Mesenchymal stem cell (in vitro differentiated cells and primary cell): ENCODE measurements around the gene CACNA1E.

ENCODE experiments used
- DNase-seq: peaks from one replicate; pipeline ENCODE4 v3.0.0-alpha.2; 2013
- H2AFZ ChIP-seq: one replicate; pipeline ENCODE4 v1.6.1; 2013; ENCODE audit warnings: low read depth, mild to moderate bottlenecking, control low read depth, inconsistent platforms, low read length, moderate library complexity
- H2AK5ac ChIP-seq: 2 replicates; pipeline ENCODE4 v1.6.1; 2013; ENCODE audit warnings: low read length, moderate library complexity, mild to moderate bottlenecking, inconsistent platforms; ENCODE audit not compliant: severe bottlenecking
- H2BK120ac ChIP-seq: one replicate; pipeline ENCODE4 v1.6.1; 2013; ENCODE audit warnings: low read depth, mild to moderate bottlenecking, inconsistent platforms, low read length, moderate library complexity
- H2BK12ac ChIP-seq, 2 experiments: one replicate each; pipeline ENCODE4 v1.6.1; 2013; ENCODE audit warnings: inconsistent platforms in 2 of 2, low read length in 2 of 2, mild to moderate bottlenecking in 2 of 2, moderate library complexity in 2 of 2, control low read depth in 1 of 2
- H2BK15ac ChIP-seq: one replicate; pipeline ENCODE4 v1.6.1; 2013; ENCODE audit warnings: mild to moderate bottlenecking, low read depth, inconsistent platforms; ENCODE audit not compliant: poor library complexity, severe bottlenecking
- H2BK5ac ChIP-seq: 2 replicates; pipeline ENCODE4 v1.6.1; 2013; ENCODE audit warnings: low read depth, mild to moderate bottlenecking, low read length, control low read depth, inconsistent platforms; ENCODE audit not compliant: poor library complexity, severe bottlenecking
- H3K14ac ChIP-seq, 2 experiments: one replicate each; pipeline ENCODE4 v1.6.1; 2013; ENCODE audit warnings: inconsistent platforms in 2 of 2, low read length in 2 of 2, control low read depth in 1 of 2, mild to moderate bottlenecking in 1 of 2, moderate library complexity in 1 of 2
- H3K18ac ChIP-seq, 2 experiments: one replicate each; pipeline ENCODE4 v1.6.1; 2013; ENCODE audit warnings: inconsistent platforms in 2 of 2, low read length in 2 of 2, control low read depth in 1 of 2, low read depth in 1 of 2, mild to moderate bottlenecking in 1 of 2
- H3K23ac ChIP-seq, 2 experiments: one replicate each; pipeline ENCODE4 v1.6.1; 2013; ENCODE audit warnings: inconsistent platforms in 2 of 2, low read length in 2 of 2, mild to moderate bottlenecking in 2 of 2, moderate library complexity in 2 of 2, control low read depth in 1 of 2
- H3K27ac ChIP-seq: 2 replicates; pipeline ENCODE4 v1.5.1; 2013; ENCODE audit warnings: mild to moderate bottlenecking, moderate library complexity, low read length, control low read depth, inconsistent platforms; ENCODE audit not compliant: poor library complexity, severe bottlenecking
- H3K27me3 ChIP-seq, 2 experiments: 2 replicates each; pipeline versions ENCODE4 v1.6.1 to v1.7.0; 2013; ENCODE audit warnings: low read length in 2 of 2, mild to moderate bottlenecking in 2 of 2, moderate library complexity in 2 of 2, control low read depth in 1 of 2, inconsistent platforms in 1 of 2; ENCODE audit not compliant: control insufficient read depth in 1 of 2, insufficient read depth in 1 of 2
- H3K36me3 ChIP-seq, 2 experiments: 2 replicates each; pipeline versions ENCODE4 v1.6.1 to v1.7.0; 2013; ENCODE audit warnings: low read length in 2 of 2, control low read depth in 1 of 2, inconsistent platforms in 1 of 2, low read depth in 1 of 2, mild to moderate bottlenecking in 1 of 2; ENCODE audit not compliant: insufficient read depth in 2 of 2, control insufficient read depth in 1 of 2
- H3K4ac ChIP-seq, 2 experiments: one replicate each; pipeline ENCODE4 v1.6.1; 2013; ENCODE audit warnings: inconsistent platforms in 2 of 2, low read length in 2 of 2, mild to moderate bottlenecking in 2 of 2, moderate library complexity in 2 of 2, control low read depth in 1 of 2, low read depth in 1 of 2
- H3K4me1 ChIP-seq: 2 replicates; pipeline ENCODE4 v1.6.1; 2013; ENCODE audit warnings: low read depth, low read length, control low read depth; ENCODE audit not compliant: control insufficient read depth, insufficient read depth
- H3K4me2 ChIP-seq: 2 replicates; pipeline ENCODE4 v1.6.1; 2013; ENCODE audit warnings: low read length, mild to moderate bottlenecking, inconsistent platforms; ENCODE audit not compliant: poor library complexity, severe bottlenecking
- H3K4me3 ChIP-seq, 2 experiments: 2 replicates each; pipeline versions ENCODE4 v1.5.1 to v1.7.0; 2013; ENCODE audit warnings: low read length in 2 of 2, mild to moderate bottlenecking in 2 of 2, control low read depth in 1 of 2, low read depth in 1 of 2; ENCODE audit not compliant: insufficient read depth in 1 of 2
- H3K79me1 ChIP-seq: replicated peaks from 2 replicates; pipeline ENCODE4 v1.6.1; 2013; ENCODE audit warnings: mild to moderate bottlenecking, control low read depth, low read length, inconsistent platforms; ENCODE audit not compliant: poor library complexity, severe bottlenecking
- H3K9ac ChIP-seq: 2 replicates; pipeline ENCODE4 v1.7.0; 2013; ENCODE audit warnings: mild to moderate bottlenecking, low read length, moderate library complexity
- H3K9me3 ChIP-seq: 2 replicates; pipeline ENCODE4 v1.7.0; 2013; ENCODE audit warnings: mild to moderate bottlenecking, low read length; ENCODE audit not compliant: control insufficient read depth
- H4K8ac ChIP-seq: one replicate; pipeline ENCODE4 v1.6.1; 2013; ENCODE audit warnings: inconsistent platforms, mild to moderate bottlenecking, low read length, moderate library complexity
- H4K91ac ChIP-seq: one replicate; pipeline ENCODE4 v1.6.1; 2013; ENCODE audit warnings: mild to moderate bottlenecking, low read length, inconsistent platforms
- WGBS: methylation state at CpG from one replicate; pipeline ENCODE4 v1.1.7; 2013; ENCODE audit warnings: mixed read lengths; 5-methylcytosine and 5-hydroxymethylcytosine counted together

CACNA1E gene

DNA sequence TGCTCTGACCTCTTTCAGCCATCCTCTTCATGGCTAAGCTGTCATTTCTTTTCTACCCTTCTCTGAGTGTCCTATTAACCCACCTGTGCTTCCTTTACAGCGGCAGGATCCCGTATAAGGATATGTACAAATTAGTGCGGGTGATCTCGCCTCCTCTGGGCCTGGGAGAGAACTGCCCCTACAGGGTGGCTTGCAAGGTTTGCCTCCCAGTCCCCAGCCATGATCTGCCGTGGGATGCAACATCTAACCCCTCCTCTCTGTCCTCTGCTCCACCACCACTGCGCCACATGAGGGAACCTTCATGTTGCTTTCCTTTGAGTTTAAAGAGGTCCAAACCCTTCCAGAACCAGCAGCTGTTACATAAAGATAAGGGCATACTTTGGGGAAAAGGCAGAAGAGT is 296.0 kb downstream of the CACNA1E start:
- WGBS = 74% methylated on average over 4 of the region's 6 CpGs
- Histone ChIP-seq H4K8ac (no peak overlapping the region), H2BK5ac (no peak overlapping the region), H3K4me3 (no peak overlapping the region), H2BK15ac (no peak overlapping the region), H3K9me3 (no peaks in the 10 kb centered on the region), H3K79me1 (no peaks in the 10 kb centered on the region), H3K23ac (no peak overlapping the region), H3K27me3 (peaks cover 0 to 6% of the 10 kb centered on the region in 2 experiments), H3K14ac (no peak overlapping the region), H3K18ac (no peak overlapping the region), H2AK5ac (no peak overlapping the region), H2AFZ (no peak overlapping the region), H3K4me1 (peaks cover 2% of the 10 kb centered on the region), H3K4me2 (no peak overlapping the region), H2BK120ac (no peak overlapping the region), H3K27ac (no peak overlapping the region), H3K9ac (no peak overlapping the region), H2BK12ac (no peak overlapping the region), H4K91ac (no peak overlapping the region), H3K36me3 (no peaks in the 10 kb centered on the region), H3K4ac (no peak overlapping the region)
- no peak for DNase-seq

DNA sequence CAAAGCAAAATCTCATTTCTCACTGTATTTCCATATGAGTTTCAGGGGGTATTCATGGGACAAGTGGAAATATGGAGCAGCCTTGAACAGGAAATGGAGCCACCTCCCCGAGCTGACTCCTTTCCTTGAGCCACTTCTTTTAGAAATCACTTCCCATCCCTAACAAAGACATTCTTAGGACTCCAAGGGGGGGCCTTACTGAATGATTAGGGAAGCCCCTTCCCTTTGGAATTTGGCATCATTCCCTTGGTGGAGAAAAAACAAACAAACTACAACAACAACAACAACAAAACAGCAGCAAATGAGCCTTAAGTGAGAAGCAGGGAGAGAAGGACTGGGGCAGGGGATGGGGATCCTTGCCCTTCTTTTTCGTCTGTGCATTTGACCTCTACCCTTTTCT is 299.9 kb downstream of the CACNA1E start:
- H3K9me3 ChIP-seq = no peaks in the 10 kb centered on the region
- H2AFZ ChIP-seq = no peak overlapping the region
- no peak overlapping the region for H2BK12ac ChIP-seq
- H2BK5ac ChIP-seq = no peak overlapping the region
- no peaks in the 10 kb centered on the region for H3K36me3 ChIP-seq
- no peak overlapping the region for H4K8ac ChIP-seq
- no peak overlapping the region for H2BK120ac ChIP-seq
- no peak overlapping the region for H3K4me2 ChIP-seq
- H3K79me1 ChIP-seq = no peaks in the 10 kb centered on the region
- DNase-seq = no peak
- H3K18ac ChIP-seq = no peak overlapping the region
- H2AK5ac ChIP-seq = no peak overlapping the region
- no peak overlapping the region for H4K91ac ChIP-seq
- no peak overlapping the region for H3K23ac ChIP-seq
- no peak overlapping the region for H3K4ac ChIP-seq
- no peak overlapping the region for H3K4me3 ChIP-seq
- no peak overlapping the region for H3K27ac ChIP-seq
- H2BK15ac ChIP-seq = no peak overlapping the region
- peaks cover 2% of the 10 kb centered on the region for H3K4me1 ChIP-seq
- H3K9ac ChIP-seq = no peak overlapping the region
- 31% methylated on average over 2 of the region's 2 CpGs for WGBS
- H3K27me3 ChIP-seq = peaks cover 0 to 6% of the 10 kb centered on the region in 2 experiments
- H3K14ac ChIP-seq = no peak overlapping the region

DNA sequence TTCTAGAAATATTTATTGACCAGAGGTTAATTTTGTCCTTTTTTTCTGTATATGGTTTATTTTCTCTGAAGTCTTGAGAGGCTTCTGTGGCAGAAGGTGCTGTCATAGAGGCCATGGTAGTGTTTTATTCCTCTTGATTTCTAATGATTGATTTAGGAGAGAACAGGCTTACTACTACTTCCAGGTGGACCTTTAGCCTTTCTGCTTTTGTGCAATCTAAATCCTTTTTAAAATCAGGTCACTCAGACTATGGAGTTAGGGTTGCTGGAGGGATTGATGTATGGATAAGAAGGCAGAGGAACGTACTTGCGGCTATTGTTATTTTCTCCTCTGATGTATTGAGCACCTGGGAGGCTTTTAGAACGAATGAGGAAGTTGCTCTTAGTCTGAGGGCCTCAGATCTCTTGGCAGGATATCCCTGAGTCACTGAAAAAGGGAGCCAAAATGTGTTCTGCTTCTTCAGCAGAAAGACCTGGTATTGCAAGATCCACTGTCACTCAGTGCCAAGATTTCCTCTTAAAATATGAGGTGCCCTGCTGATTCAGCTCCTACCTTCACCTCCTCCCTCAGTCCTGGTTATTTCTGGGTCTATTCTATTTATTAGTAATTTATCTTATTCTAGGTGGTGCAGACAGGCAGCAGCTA is 300.8 kb downstream of the CACNA1E start:
- peaks cover 2% of the 10 kb centered on the region for H3K4me1 ChIP-seq
- no peaks in the 10 kb centered on the region for H3K36me3 ChIP-seq
- H3K14ac ChIP-seq = no peak overlapping the region
- DNase-seq = no peak
- no peak overlapping the region for H3K4me3 ChIP-seq
- H3K79me1 ChIP-seq = no peaks in the 10 kb centered on the region
- H3K4ac ChIP-seq = no peak overlapping the region
- no peak overlapping the region for H2AK5ac ChIP-seq
- no peak overlapping the region for H3K23ac ChIP-seq
- H2BK5ac ChIP-seq = no peak overlapping the region
- H4K91ac ChIP-seq = no peak overlapping the region
- H3K27me3 ChIP-seq = peaks cover 0 to 6% of the 10 kb centered on the region in 2 experiments
- H3K27ac ChIP-seq = no peak overlapping the region
- H2BK12ac ChIP-seq = no peak overlapping the region
- no peak overlapping the region for H4K8ac ChIP-seq
- H2BK15ac ChIP-seq = no peak overlapping the region
- H2BK120ac ChIP-seq = no peak overlapping the region
- no peak overlapping the region for H3K18ac ChIP-seq
- H3K9ac ChIP-seq = no peak overlapping the region
- no peak overlapping the region for H3K4me2 ChIP-seq
- no peaks in the 10 kb centered on the region for H3K9me3 ChIP-seq
- 48% methylated on average over 3 of the region's 3 CpGs for WGBS
- no peak overlapping the region for H2AFZ ChIP-seq

DNA sequence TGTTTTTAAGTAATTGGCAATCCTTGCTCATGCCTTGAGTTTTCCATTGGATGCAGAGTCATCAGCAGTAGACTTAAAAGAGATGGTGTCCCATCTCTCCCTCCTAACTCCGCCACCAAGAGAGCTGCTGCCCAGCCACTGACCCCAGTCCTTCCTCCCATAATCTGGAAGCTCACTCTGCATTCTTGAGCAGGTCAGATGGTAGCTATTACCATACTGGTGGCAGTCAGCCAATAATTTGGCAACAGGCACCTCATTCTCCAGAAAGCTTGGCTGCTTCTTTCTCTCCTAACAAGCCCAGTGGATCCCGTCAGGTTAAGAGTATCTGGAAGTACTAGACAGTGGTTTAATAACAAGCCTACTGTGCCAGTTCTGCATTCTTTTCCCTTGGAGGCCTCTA is 306.1 kb downstream of the CACNA1E start:
- Histone ChIP-seq H3K79me1 (no peaks in the 10 kb centered on the region), H4K8ac (no peak overlapping the region)

More for the DNA sequence above, 306.1 kb downstream of the CACNA1E start:
- no peak for DNase-seq
- Histone ChIP-seq H3K4me2 (no peak overlapping the region), H2AK5ac (no peak overlapping the region), H3K23ac (no peak overlapping the region), H2AFZ (no peak overlapping the region), H2BK120ac (no peak overlapping the region), H2BK15ac (no peak overlapping the region), H3K4me3 (no peak overlapping the region), H3K9ac (no peak overlapping the region), H3K27me3 (no peaks in the 10 kb centered on the region), H3K36me3 (no peaks in the 10 kb centered on the region), H3K27ac (no peak overlapping the region), H4K91ac (no peak overlapping the region), H3K4me1 (no peaks in the 10 kb centered on the region), H3K18ac (no peak overlapping the region), H3K9me3 (no peaks in the 10 kb centered on the region), H3K14ac (no peak overlapping the region), H3K4ac (no peak overlapping the region), H2BK5ac (no peak overlapping the region), H2BK12ac (no peak overlapping the region)
- 81% methylated on average over 2 of the region's 2 CpGs for WGBS
